ENCODE results near the gene CRADD. TPM values are rescaled to one million over a fixed set of nuclear protein-coding genes. Genes with fewer than 3 reads are reported as not detected.

CRADD gene
- total RNA-seq, 5 donors from 2014 or later (not counting 1 experiment from before 2014, with no cell fraction given), result 11.2 to 19.3 (median 12.3) TPM

- CTCF ChIA-PET, result interaction anchor here in 1 of 2 donors (0.7 kb wide), 1 partner anchor 350 kb away, joined by 4 read pairs; no protein-coding TSS in a partner anchor
- H3K4me1 Mint-ChIP-seq, result peaks cover 0 to 10% (median 0%) of the 10 kb centered on the region in 3 donors
Measured at GRCh38 chr12:93829016-93829415, 151.8 kb downstream of the CRADD start.

GRCh38 chr12:93831374-93831773 lies 154.2 kb downstream of the CRADD start:
- DNase-seq (no peak), ATAC-seq (replicated peaks in 1 of 4) (no peak)
- Histone ChIP-seq H3K9me3 (no peaks in the 10 kb centered on the region), H3K27ac (ENCODE audit: low read length) (no peak overlapping the region), H3K4me3 (ENCODE audit: control insufficient read depth in 1 of 2, extremely low read depth in 1 of 2, low read length in 1 of 2) (no peak overlapping the region), H3K27me3 (replicated peaks in 1 of 2; ENCODE audit: control insufficient read depth in 2 of 2, extremely low read depth in 1 of 2, insufficient read depth in 2 of 2, low read length in 1 of 2) (no peaks in the 10 kb centered on the region), H3K36me3 (ENCODE audit: control insufficient read depth in 2 of 2, extremely low read depth in 1 of 2, insufficient read depth in 1 of 2, low read length in 1 of 2) (no peaks in the 10 kb centered on the region), H3K4me1 (ENCODE audit: control insufficient read depth in 1 of 2, extremely low read depth in 1 of 2, insufficient read depth in 2 of 2, low read length in 2 of 2) (no peaks in the 10 kb centered on the region)
- 97% methylated on average over 4 of the region's 5 CpGs for WGBS (ENCODE audit: insufficient coverage)
- no peaks in the 10 kb centered on the region for H3K9me3 Mint-ChIP-seq
- no peaks in the 10 kb centered on the region for H3K27me3 Mint-ChIP-seq
- H3K4me1 Mint-ChIP-seq, result peaks cover 0 to 11% (median 0%) of the 10 kb centered on the region in 3 donors
- ChIA-PET CTCF (no interaction called here), POLR2A (no interaction called here)
- H3K4me3 Mint-ChIP-seq, result no peak overlapping the region
- no peak overlapping the region for H3K27ac Mint-ChIP-seq
- H3K36me3 Mint-ChIP-seq, result peaks cover 7% of the 10 kb centered on the region

More at GRCh38 chr12:93829016-93829415, 151.8 kb downstream of the CRADD start:
- Mint-ChIP-seq H3K4me3 (no peak overlapping the region), H3K27ac (no peak overlapping the region), H3K9me3 (no peaks in the 10 kb centered on the region), H3K36me3 (peaks cover 7% of the 10 kb centered on the region), H3K27me3 (no peaks in the 10 kb centered on the region)
- H3K9me3 ChIP-seq, result no peaks in the 10 kb centered on the region
- no peaks in the 10 kb centered on the region for H3K27me3 ChIP-seq (replicated peaks in 1 of 2; ENCODE audit: control insufficient read depth in 2 of 2, extremely low read depth in 1 of 2, insufficient read depth in 2 of 2, low read length in 1 of 2)
- DNase-seq, result no peak
- WGBS (ENCODE audit: insufficient coverage), result no CpG with 5 or more reads among the region's 2 CpGs
- POLR2A ChIA-PET, result no interaction called here
- no peak overlapping the region for H3K4me3 ChIP-seq (ENCODE audit: control insufficient read depth in 1 of 2, extremely low read depth in 1 of 2, low read length in 1 of 2)
- no peak overlapping the region for H3K27ac ChIP-seq (ENCODE audit: low read length)
- ATAC-seq (replicated peaks in 1 of 4), result no peak
- H3K4me1 ChIP-seq (ENCODE audit: control insufficient read depth in 1 of 2, extremely low read depth in 1 of 2, insufficient read depth in 2 of 2, low read length in 2 of 2), result no peaks in the 10 kb centered on the region
- no peaks in the 10 kb centered on the region for H3K36me3 ChIP-seq (ENCODE audit: control insufficient read depth in 2 of 2, extremely low read depth in 1 of 2, insufficient read depth in 1 of 2, low read length in 1 of 2)

GRCh38 chr12:93832131-93832530 lies 155.0 kb downstream of the CRADD start:
- no peak for DNase-seq
- Histone ChIP-seq H3K36me3 (ENCODE audit: control insufficient read depth in 2 of 2, extremely low read depth in 1 of 2, insufficient read depth in 1 of 2, low read length in 1 of 2) (no peaks in the 10 kb centered on the region), H3K4me1 (ENCODE audit: control insufficient read depth in 1 of 2, extremely low read depth in 1 of 2, insufficient read depth in 2 of 2, low read length in 2 of 2) (no peaks in the 10 kb centered on the region), H3K9me3 (no peaks in the 10 kb centered on the region), H3K27ac (ENCODE audit: low read length) (no peak overlapping the region), H3K27me3 (replicated peaks in 1 of 2; ENCODE audit: control insufficient read depth in 2 of 2, extremely low read depth in 1 of 2, insufficient read depth in 2 of 2, low read length in 1 of 2) (no peaks in the 10 kb centered on the region), H3K4me3 (ENCODE audit: control insufficient read depth in 1 of 2, extremely low read depth in 1 of 2, low read length in 1 of 2) (no peak overlapping the region)
- ChIA-PET POLR2A (no interaction called here), CTCF (no interaction called here)
- ATAC-seq (replicated peaks in 1 of 4), result no peak
- H3K27ac Mint-ChIP-seq, result no peak overlapping the region
- whole genome bisulfite sequencing (ENCODE audit: insufficient coverage), result no CpG with 5 or more reads among the region's 2 CpGs
- H3K27me3 Mint-ChIP-seq, result no peaks in the 10 kb centered on the region
- H3K4me3 Mint-ChIP-seq, result no peak overlapping the region
- H3K9me3 Mint-ChIP-seq, result no peaks in the 10 kb centered on the region
- H3K4me1 Mint-ChIP-seq, result peaks cover 0 to 11% (median 0%) of the 10 kb centered on the region in 3 donors
- peaks cover 13% of the 10 kb centered on the region for H3K36me3 Mint-ChIP-seq

- Mint-ChIP-seq H3K27me3 (no peaks in the 10 kb centered on the region), H3K9me3 (no peaks in the 10 kb centered on the region), H3K27ac (no peak overlapping the region), H3K4me1 (peaks cover 0 to 11% (median 0%) of the 10 kb centered on the region in 3 donors), H3K36me3 (peaks cover 21% of the 10 kb centered on the region), H3K4me3 (no peak overlapping the region)
- DNase-seq, result no peak
- no peak overlapping the region for H3K27ac ChIP-seq (ENCODE audit: low read length)
- no peak overlapping the region for H3K4me3 ChIP-seq (ENCODE audit: control insufficient read depth in 1 of 2, extremely low read depth in 1 of 2, low read length in 1 of 2)
- POLR2A ChIA-PET, result no interaction called here
- no peaks in the 10 kb centered on the region for H3K36me3 ChIP-seq (ENCODE audit: control insufficient read depth in 2 of 2, extremely low read depth in 1 of 2, insufficient read depth in 1 of 2, low read length in 1 of 2)
- H3K4me1 ChIP-seq (ENCODE audit: control insufficient read depth in 1 of 2, extremely low read depth in 1 of 2, insufficient read depth in 2 of 2, low read length in 2 of 2), result no peaks in the 10 kb centered on the region
- CTCF ChIA-PET, result no interaction called here
- no CpG with 5 or more reads among the region's 6 CpGs for WGBS (ENCODE audit: insufficient coverage)
- no peak for ATAC-seq (replicated peaks in 1 of 4)
- H3K27me3 ChIP-seq (replicated peaks in 1 of 2; ENCODE audit: control insufficient read depth in 2 of 2, extremely low read depth in 1 of 2, insufficient read depth in 2 of 2, low read length in 1 of 2), result no peaks in the 10 kb centered on the region
- H3K9me3 ChIP-seq, result no peaks in the 10 kb centered on the region
Measured at GRCh38 chr12:93833946-93834345, 156.8 kb downstream of the CRADD start.

- H3K9me3 ChIP-seq, result no peaks in the 10 kb centered on the region
- H3K4me1 ChIP-seq (ENCODE audit: control insufficient read depth in 1 of 2, extremely low read depth in 1 of 2, insufficient read depth in 2 of 2, low read length in 2 of 2), result no peaks in the 10 kb centered on the region
- H3K4me3 ChIP-seq (ENCODE audit: control insufficient read depth in 1 of 2, extremely low read depth in 1 of 2, low read length in 1 of 2), result no peak overlapping the region
- no peak overlapping the region for H3K27ac ChIP-seq (ENCODE audit: low read length)
- DNase-seq, result no peak
- H3K27me3 ChIP-seq (replicated peaks in 1 of 2; ENCODE audit: control insufficient read depth in 2 of 2, extremely low read depth in 1 of 2, insufficient read depth in 2 of 2, low read length in 1 of 2), result no peaks in the 10 kb centered on the region
- no peaks in the 10 kb centered on the region for H3K36me3 ChIP-seq (ENCODE audit: control insufficient read depth in 2 of 2, extremely low read depth in 1 of 2, insufficient read depth in 1 of 2, low read length in 1 of 2)
- no peak for ATAC-seq (replicated peaks in 1 of 4)
- Mint-ChIP-seq H3K27me3 (no peaks in the 10 kb centered on the region), H3K36me3 (peaks cover 32% of the 10 kb centered on the region), H3K27ac (no peak overlapping the region), H3K4me3 (no peak overlapping the region), H3K9me3 (no peaks in the 10 kb centered on the region), H3K4me1 (peaks cover 0 to 11% (median 0%) of the 10 kb centered on the region in 3 donors)
- 93% methylated on average over 3 of the region's 7 CpGs for WGBS (ENCODE audit: insufficient coverage)
- ChIA-PET CTCF (interaction anchor here in 1 of 2 donors (0.6 kb wide), 1 partner anchor 855 kb away, joined by 4 read pairs; no protein-coding TSS in a partner anchor), POLR2A (no interaction called here)
Measured at GRCh38 chr12:93836620-93837260, 159.6 kb downstream of the CRADD start.

DNA sequence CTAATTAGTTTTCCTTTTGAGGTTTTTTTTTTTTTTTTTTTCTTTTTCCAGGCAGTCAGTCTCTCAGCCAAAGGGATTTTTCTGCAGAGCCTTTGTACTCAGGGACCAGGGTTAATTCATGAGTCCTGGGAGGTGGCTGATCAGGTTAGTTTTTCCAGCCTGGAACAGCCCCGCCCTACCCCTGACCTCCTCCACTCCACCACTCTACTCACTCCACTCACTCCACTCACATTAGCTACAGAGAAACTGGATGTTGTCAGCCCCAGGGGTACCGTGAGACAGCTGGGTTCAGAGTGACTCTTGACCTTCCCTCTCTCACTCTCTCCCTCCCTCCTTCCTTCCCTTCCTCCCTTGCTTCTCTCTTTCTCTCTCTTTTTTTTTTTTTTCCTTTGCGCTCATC lies 161.0 kb downstream of the CRADD start:
- WGBS (ENCODE audit: insufficient coverage), result 92% methylated on average over 2 of the region's 3 CpGs

More for the DNA sequence above, 161.0 kb downstream of the CRADD start:
- no peak overlapping the region for H3K4me3 Mint-ChIP-seq
- Histone ChIP-seq H3K9me3 (no peaks in the 10 kb centered on the region), H3K4me1 (ENCODE audit: control insufficient read depth in 1 of 2, extremely low read depth in 1 of 2, insufficient read depth in 2 of 2, low read length in 2 of 2) (no peaks in the 10 kb centered on the region), H3K36me3 (ENCODE audit: control insufficient read depth in 2 of 2, extremely low read depth in 1 of 2, insufficient read depth in 1 of 2, low read length in 1 of 2) (no peaks in the 10 kb centered on the region), H3K4me3 (ENCODE audit: control insufficient read depth in 1 of 2, extremely low read depth in 1 of 2, low read length in 1 of 2) (no peak overlapping the region), H3K27ac (ENCODE audit: low read length) (no peak overlapping the region), H3K27me3 (replicated peaks in 1 of 2; ENCODE audit: control insufficient read depth in 2 of 2, extremely low read depth in 1 of 2, insufficient read depth in 2 of 2, low read length in 1 of 2) (no peaks in the 10 kb centered on the region)
- no peak for ATAC-seq (replicated peaks in 1 of 4)
- POLR2A ChIA-PET, result interaction anchor here in 1 of 2 donors (0.7 kb wide), 1 partner anchor 19 kb away, joined by 11 read pairs; no protein-coding TSS in a partner anchor
- CTCF ChIA-PET, result interaction anchor here (0.6 to 0.8 kb wide), 2 partner anchors 67 to 1179 kb away, joined by 4 to 5 read pairs; no protein-coding TSS in a partner anchor
- peaks cover 42% of the 10 kb centered on the region for H3K36me3 Mint-ChIP-seq
- peaks cover 0 to 11% (median 0%) of the 10 kb centered on the region in 3 donors for H3K4me1 Mint-ChIP-seq
- no peak overlapping the region for H3K27ac Mint-ChIP-seq
- H3K9me3 Mint-ChIP-seq, result no peaks in the 10 kb centered on the region
- H3K27me3 Mint-ChIP-seq, result no peaks in the 10 kb centered on the region
- no peak for DNase-seq

Data from T-cell (primary cell).